NCI-H1417 (cell line): ENCODE data around the gene GPANK1.
A peak's percentile ranks its signal among the peaks of the same experiment; 100 is the strongest.

Experiments used
- DNase-seq, 3 experiments: peaks; one replicate each; lab custom pipeline; 2025; lab: John Stamatoyannopoulos, UW

Gene GPANK1

GRCh38 chr6:31691078-31691463 lies 26.3 kb upstream of the GPANK1 start:
- DNase-seq = no peak

DNA sequence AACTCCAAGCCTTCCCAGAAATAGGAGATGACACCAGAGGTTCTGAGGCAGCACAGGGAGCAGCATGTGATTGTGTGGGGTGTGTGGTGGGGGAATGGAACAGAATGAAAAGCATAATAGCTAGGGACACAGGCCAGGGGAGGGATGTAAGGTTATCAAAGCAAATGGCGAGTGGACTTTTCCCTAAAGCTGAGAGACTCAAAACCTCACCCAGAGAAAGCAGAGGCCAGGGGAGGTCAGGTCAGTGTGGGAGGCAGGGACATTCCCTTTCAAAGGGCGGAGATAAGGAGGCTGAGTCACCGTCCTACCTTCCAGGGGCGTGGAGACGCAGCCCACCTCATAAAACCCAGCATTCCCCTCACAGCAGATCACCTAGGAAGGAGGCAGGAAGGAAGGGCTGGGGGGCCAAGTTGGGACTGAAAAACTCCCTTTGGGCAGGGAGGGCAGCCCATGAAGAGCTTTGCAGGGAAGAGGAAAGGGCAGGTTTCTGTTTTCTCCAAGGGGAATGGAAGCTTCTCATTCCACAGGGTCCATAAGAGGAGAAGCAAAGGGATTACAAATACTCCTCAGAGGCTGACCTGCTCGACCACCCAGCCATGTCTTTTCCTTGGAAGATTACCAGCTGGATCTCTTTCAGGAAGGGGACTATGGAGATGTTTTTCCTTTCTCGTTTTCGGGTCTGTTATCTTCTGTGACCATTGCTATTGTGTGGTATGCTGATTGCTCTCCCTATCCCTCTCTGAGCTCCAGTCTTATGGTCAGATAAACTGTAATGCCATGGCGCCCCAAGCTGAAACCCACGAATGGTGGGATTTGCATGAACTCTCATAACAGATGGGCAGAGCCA lies 25.7 kb upstream of the GPANK1 start:
- no peak for DNase-seq

DNA sequence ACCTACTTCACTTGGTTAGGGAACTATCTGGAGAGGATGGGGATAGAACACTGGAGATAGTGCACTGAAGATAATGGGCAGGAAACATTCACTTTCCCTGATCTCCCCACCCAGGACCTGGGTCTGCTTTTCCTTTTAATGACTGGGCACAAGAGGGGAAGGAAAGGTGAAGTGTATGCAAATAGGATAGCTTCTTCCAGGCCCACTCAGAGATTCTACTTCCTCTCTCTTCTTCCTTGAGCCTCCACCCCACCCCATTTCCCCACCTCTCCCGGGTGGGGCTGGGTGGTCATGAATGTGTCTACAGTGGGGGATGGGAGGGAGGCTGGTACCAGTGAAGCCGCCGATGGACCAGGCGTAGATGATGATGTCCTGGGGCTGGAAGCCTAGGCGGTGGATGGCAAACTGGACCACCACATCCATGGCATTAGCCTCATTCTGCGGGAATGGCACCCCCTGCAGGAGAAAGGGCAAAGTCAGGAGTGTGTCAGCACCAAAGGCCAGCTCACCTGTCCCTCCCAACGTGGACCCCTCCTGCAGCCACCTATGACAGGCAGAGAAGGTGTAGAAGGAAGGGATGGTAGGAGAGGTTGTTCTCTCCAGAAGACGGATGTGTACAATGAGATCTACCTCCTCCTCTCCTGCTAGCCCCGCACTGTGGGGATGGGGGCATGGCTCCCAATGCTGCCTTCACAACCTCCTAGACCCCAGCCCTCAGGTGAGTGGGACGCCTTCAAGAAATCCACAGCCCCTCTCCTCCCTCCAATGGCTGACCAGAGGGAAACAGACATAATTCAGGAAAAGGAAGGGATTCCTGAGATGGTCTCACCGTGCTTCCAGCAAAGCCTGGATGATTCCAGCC lies 24.7 kb upstream of the GPANK1 start:
- no peak for DNase-seq

GRCh38 chr6:31687860-31688693 lies 23.3 kb upstream of the GPANK1 start:
- DNase-seq = no peak

DNA sequence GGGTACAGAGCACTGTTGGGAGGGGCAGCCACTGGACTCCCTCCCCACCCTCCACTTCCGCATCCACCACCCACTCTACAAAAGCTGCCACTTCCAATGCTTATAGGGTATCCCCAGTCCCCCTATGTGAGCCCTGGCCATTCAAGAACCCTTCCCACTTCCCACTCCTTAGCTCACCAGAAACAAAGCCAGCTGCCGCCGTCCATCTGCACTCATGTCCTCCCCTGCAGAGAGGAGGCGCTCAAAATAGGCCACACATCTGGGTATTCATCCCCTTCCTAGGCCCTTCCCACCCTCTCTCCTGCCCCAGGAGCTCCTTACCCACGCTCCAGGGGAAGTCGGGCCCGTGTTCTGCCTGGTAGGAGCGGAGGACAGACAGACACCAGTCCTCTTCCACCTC lies 22.5 kb upstream of the GPANK1 start:
- DNase-seq = no peak

GRCh38 chr6:31686483-31686882 lies 21.7 kb upstream of the GPANK1 start:
- DNase-seq = no peak

- DNase-seq = peak in 1 of 3 experiments; percentile 22
Observed at GRCh38 chr6:31683591-31683990, 18.8 kb upstream of the GPANK1 start.

DNA sequence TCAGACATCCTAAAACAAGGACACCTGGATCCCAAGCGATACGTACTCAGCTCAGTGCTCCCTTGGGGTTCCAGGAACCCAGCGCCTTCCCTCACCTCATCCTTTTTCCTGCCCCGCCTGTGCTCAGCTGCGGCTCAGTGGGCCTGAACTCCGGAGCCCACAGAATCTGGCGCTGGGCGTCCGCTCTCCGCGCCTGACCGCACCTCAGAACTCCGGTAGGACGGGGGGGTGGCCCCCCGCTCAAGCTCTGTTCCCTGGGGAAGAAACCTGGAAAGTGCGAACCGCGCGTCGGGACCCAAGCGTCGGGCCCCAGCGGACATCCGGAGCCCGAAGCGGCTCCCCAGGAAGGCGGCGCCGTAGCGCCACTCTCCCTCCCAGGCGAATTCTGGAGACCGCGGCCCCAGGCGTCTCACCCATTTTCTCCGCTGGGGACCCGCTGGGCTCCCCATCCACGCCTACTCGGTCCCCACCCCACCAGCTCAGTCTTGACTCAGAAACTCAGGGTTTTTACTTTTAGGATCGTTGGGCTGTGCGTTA lies 16.4 kb upstream of the GPANK1 start:
- DNase-seq = peak; percentile 42 to 78 (median 75)

- DNase-seq = peak; percentile 68 to 89 (median 73)
Observed at GRCh38 chr6:31680226-31681134, 15.7 kb upstream of the GPANK1 start, which contains the start of gene LY6G5C. TSS of gene LY6G5C (minus strand) at chr6:31681067. CDS start at chr6:31680373, 694 bp downstream.

- no peak for DNase-seq
Observed at GRCh38 chr6:31677955-31678354, 13.2 kb upstream of the GPANK1 start.

DNA sequence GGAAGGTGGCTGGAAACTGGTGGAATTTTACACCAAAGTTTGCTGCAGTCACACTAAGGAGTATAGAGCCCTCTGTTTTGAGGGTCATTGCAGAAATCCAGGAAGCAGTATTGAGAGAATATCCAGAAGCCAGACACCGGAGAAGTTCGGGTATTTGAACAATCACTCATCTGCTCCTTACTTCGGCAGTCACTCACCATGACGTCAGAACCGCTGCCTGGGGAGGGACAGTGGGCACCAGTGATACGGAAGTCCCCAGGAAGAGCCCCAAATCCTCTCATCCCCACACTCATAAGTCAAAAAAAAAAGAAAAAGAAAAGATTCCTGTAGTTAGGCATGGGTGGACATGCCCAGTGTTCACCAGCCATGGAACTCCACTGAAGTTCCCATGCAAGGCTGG lies 12.1 kb upstream of the GPANK1 start:
- no peak for DNase-seq

- no peak for DNase-seq
Observed at GRCh38 chr6:31676322-31676903, 11.6 kb upstream of the GPANK1 start.

GRCh38 chr6:31669676-31670075 lies 4.9 kb upstream of the GPANK1 start, which contains the start of gene LY6G5B:
TSS of gene LY6G5B (plus strand) at chr6:31669976. CDS start at chr6:31670951, 975 bp downstream.
- DNase-seq = no peak

- no peak for DNase-seq
Observed at GRCh38 chr6:31666337-31666965, 1.7 kb upstream of the GPANK1 start.

DNA sequence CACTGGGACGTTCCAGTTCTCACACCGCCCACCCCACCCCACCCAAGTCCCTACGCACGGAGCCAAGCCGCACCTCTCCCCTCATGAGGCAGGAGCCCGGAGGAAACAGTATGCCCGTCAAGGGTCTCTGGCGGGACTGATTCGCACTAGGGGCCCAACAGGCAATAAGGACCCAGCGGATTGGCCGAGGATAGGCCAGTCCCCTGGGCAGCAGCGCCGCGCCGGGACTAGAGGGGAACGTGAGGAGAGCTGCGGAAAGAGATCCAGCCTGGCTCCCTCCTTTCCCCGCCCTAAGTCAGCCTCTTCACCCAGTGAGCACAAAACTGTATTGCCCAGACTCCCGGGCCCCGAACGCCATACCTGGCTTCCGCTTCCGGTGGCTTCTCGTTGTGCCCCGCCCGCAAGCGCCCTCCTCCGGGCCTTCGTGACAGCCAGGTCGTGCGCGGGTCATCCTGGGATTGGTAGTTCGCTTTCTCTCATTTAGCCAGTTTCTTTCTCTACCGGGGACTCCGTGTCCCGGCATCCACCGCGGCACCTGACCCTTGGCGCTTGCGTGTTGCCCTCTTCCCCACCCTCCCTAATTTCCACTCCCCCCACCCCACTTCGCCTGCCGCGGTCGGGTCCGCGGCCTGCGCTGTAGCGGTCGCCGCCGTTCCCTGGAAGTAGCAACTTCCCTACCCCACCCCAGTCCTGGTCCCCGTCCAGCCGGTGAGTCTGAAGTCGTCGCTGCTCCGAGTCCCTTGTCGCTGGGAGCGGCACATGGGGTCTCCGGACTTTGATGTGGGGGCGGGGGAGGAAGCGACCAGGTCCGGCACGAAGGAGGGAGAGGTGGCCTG lies 922 bp upstream of the GPANK1 start, which contains the start of gene CSNK2B:
Gene CSNK2B (plus strand): TSS at position 580 of the 836 bp plus-strand sequence. CDS start 752 bp downstream, outside the sequence.
- DNase-seq = peak; percentile 95 to 98 (median 95)

DNA sequence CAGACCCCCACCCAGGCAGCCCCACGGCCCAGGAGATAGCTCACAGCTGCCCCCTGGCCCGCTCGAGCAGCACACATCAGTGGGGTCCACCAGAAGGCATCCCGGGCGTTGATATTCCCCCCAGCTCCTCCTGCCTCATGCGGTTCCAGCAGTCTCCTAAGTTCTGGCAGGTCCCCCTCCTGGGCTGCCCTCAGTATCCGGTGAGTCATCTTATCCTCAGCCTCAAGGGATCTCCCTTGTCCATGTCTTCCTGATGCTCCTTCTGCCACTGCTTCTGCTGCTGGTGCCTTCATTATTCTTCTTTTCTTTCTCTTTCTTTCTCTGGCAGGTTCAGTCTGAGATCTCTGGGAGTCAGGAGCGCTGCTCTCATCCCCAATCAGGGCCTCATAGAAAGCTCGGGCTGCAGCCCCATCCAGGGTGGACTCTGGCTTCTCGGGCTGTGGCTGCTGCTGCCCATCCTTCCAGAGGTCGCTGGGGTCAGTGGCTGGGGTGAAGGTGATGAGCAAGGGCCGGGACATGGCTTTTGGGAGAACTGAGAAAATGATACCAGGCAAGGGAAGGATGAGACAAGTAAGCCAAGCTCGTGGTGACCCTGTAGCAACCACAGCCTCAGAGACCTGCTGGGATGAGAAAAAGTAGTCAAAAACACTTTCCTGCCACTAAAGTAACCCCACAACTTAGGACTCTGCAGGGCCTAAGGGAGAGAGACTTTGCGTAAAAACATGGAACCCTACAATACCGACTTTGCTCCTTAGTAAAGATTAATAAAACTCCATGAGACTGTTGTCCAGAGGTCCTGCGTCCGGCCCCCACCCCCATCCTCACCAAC lies 622 bp downstream of the GPANK1 start:
- peak in 2 of 3 experiments; percentile 30 to 50 for DNase-seq

- no peak for DNase-seq
Observed at GRCh38 chr6:31663126-31663960, 1.5 kb downstream of the GPANK1 start.
